Sciatic nerve (tissue), 2 donors: ENCODE results near the gene ALG14. TPM values are rescaled to one million over a fixed set of nuclear protein-coding genes. Genes with fewer than 3 reads are reported as not detected.

ENCODE experiments used
- ATAC-seq: fragments of 200-7000 bp; cut with Tn5 transposase; one replicate; pipeline ENCODE4 v1.9.1; 2020; ENCODE audit warnings: mild to moderate bottlenecking, moderate library complexity
- DNase-seq: peaks from one replicate; pipeline ENCODE4 v3.0.0-alpha.2; 2020; ENCODE audit warnings: low spot score
- intact Hi-C: fragments of 100-400 bp; cut with DNase I; formaldehyde crosslinking; loops from one replicate; pipeline ENCODE4 v1.14.2; 2022
- total RNA-seq: library from RNA; stranded (reverse); fragmentation: NEBNext Ultra II Directional; extraction: Animal tissue kit (Norgen Biotek cat#: 25700); gene quantifications from one replicate; pipeline ENCODE4 v1.2.1, GENCODE V29; 2021
- donor health status: DM: no; HTN: no; CAD: no.
- donor health status: DM: no; HTN: no; CAD: no.

The ALG14 gene
- total RNA-seq, 1 donor from 2014 or later = 5.6 TPM

DNA sequence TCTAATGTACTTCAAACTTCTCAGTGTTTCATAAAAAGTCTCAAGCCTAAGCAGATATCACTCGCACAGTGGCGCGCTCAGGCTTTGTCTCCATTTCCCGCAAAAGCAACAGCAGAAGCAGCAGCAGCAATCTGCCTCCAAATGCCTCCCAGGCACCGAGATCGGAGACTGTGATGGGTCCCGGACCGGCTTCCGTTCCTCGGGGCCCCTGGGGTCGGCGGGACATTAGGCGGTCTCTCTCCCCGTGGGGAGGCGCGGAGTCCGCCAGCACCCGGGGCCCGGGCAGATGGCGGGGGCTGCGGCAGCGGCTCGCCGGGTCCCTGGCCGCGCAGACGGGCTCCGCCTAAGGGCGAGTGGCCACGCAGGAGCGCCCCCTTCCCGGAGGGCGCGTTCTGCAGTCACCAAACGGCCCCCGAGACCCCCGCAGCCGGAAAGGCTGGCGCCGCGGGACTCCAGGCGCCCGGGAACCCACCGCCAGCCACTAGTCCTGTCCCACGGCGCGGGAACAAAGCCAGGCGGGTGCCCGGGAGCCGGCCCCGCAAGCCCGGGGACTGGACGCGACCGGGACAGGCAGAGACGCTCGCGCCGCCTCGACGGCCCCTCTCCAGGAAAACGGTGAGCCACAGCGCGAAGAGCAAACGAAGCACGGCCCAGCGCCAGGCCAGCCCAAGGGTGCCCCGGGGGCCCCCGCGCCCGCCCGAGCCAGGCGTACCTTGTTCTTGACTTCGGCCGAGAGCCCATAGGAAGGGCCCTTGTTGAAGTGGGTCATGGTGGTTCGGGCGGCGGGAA, 146.4 kb downstream of the ALG14 start:
- DNase-seq = peak; percentile 80
- intact Hi-C loops = loop anchor here (10.0 kb wide), 1 partner anchor 62 kb away; no protein-coding TSS in a partner anchor
- ATAC-seq = peak; percentile 50

DNA sequence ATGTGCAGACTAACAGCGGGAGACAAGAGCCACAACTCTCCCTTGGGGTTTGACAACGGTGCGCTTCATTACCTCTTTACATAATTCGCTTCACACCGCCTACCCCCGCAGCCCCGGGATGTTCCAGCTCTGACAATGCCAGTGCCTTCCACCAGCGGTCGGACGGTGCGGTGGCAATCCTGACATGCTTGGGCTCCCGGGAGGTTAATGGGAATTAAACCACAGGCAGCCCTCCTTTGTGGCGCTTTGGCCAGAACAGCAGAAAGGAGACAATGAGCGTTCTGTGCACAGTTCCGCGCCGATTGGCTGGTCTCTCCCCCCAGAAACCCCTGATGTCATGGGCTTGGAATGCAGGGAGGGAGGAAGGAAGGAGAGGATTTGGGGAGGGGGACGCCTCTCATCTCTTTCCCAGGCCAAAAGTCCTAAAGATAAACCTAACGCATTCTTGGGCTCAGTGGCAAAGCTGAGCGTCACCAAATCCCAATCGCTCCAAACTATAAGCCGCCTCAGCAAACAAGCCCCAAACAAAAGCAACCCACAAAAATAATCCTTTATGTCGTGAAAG, 147.1 kb downstream of the ALG14 start:
- ATAC-seq (peak; percentile 81), DNase-seq (peak; percentile 87)
- intact Hi-C loops = loop anchor here (10.0 kb wide), 1 partner anchor 61 kb away; no protein-coding TSS in a partner anchor

DNA sequence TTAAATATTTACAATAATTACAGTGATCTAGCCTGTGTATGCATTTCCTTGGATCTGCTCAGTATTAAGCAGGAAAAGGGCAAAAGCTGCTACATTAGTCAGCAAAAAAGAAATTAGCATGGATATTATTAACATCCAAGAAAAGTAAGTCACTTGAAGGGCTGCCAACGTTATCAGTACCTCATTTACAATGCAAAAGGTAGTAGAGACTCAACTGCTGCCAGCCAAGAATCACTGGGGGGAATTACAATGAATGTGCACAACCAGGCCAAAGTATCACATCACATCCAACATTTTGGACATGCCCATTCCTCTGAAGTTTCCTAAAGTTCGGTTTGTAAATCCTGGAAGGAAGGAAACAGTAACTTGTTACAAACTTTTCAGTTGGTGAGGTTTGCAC, 147.7 kb downstream of the ALG14 start:
- ATAC-seq (no peak), DNase-seq (no peak)
- intact Hi-C loops = loop anchor here (10.0 kb wide), 1 partner anchor 60 kb away; no protein-coding TSS in a partner anchor

Other genes starting within 250 kb of the ALG14 start
- 419 TPM for gene CNN3, start 145.8 kb downstream of the ALG14 start, total RNA-seq
- gene TLCD4, start 44.4 kb upstream of the ALG14 start, total RNA-seq = 27.9 TPM
- gene RWDD3, start 161.3 kb upstream of the ALG14 start, total RNA-seq = 25.9 TPM